K562 (cell line): Measurements from ENCODE around the gene CT55. TPM values are rescaled to one million over a fixed set of nuclear protein-coding genes. Genes with fewer than 3 reads are reported as not detected.

Experiments used
- ATAC-seq: fragments of 200-7000 bp; cut with Tn5 transposase; 3 replicates; pipeline ENCODE4 v1.9.1; 2020; ENCODE audit warnings: moderate library complexity
- BruUV-seq: library from RNA; stranded (reverse); fragments of 400-500 nt; replicated peaks from 2 replicates; lab custom pipeline; 2021; lab: Mats Ljungman, UMichigan
- CTCF ChIA-PET: fragments of 300-600 bp; formaldehyde crosslinking; extraction: SDS; loops from one replicate; lab custom pipeline; 2021; ENCODE audit warnings: low intra/inter-chr PET ratio; lab: Yijun Ruan, JAX
- POLR2A ChIA-PET: fragments of 300-600, 350-650 bp; sonication (Branson Sonifier 250); formaldehyde crosslinking; extraction: SDS; loops from one replicate; lab custom pipeline; 2021; ENCODE audit warnings: antibody characterized with exemption, inconsistent platforms; lab: Yijun Ruan, JAX
- DNase-seq, 4 experiments: peaks; one replicate each; pipeline versions ENCODE4 v3.0.0 to v3.0.0-alpha.2; 2011 to 2018; ENCODE audit warnings: low spot score in 3 of 4, mixed read lengths in 3 of 4; ENCODE audit errors: extremely low read depth in 1 of 4
- FAIRE-seq: peaks from 2 replicates; lab custom pipeline; 2011; peaks lifted over from hg19 to GRCh38; lab: Jason Lieb, UNC
- H2AFZ ChIP-seq: 2 replicates; pipeline ENCODE4 v1.6.0; 2011; ENCODE audit warnings: low read depth, low read length, control low read depth, inconsistent platforms
- H3K27ac ChIP-seq: fragments of 200-600 bp; 3 replicates; pipeline ENCODE4 v1.8.0; 2011; ENCODE audit warnings: low read depth, mild to moderate bottlenecking, control low read depth, inconsistent platforms, low read length, moderate library complexity, mixed read lengths; ENCODE audit errors: extremely low read depth
- H3K27me3 ChIP-seq, 2 experiments: fragments of 300-600 bp in 1 of 2; 2 replicates in 1 of 2; 3 replicates in 1 of 2; pipeline versions ENCODE4 v1.6.0 to v1.8.0; 2011; ENCODE audit warnings: inconsistent platforms in 2 of 2, low read length in 2 of 2, mild to moderate bottlenecking in 1 of 2, mixed read lengths in 1 of 2, moderate library complexity in 1 of 2; ENCODE audit not compliant: control insufficient read depth in 2 of 2, insufficient read depth in 2 of 2
- H3K36me3 ChIP-seq: fragments of 300-600 bp; 3 replicates; pipeline ENCODE4 v1.8.0; 2011; ENCODE audit warnings: mild to moderate bottlenecking, low read length, inconsistent platforms; ENCODE audit not compliant: control insufficient read depth, insufficient read depth
- H3K4me1 ChIP-seq, 2 experiments: fragments of 200-600 bp in 1 of 2; replicated peaks in 1 of 2; 2 replicates in 1 of 2; 3 replicates in 1 of 2; pipeline versions ENCODE4 v1.5.1 to v1.8.0; 2011; ENCODE audit warnings: inconsistent platforms in 2 of 2, low read length in 2 of 2, mild to moderate bottlenecking in 1 of 2, mixed read lengths in 1 of 2, moderate library complexity in 1 of 2; ENCODE audit not compliant: control insufficient read depth in 2 of 2, insufficient read depth in 2 of 2
- H3K4me2 ChIP-seq: 2 replicates; pipeline ENCODE4 v1.6.1; 2011; ENCODE audit warnings: low read length, control low read depth, inconsistent platforms, mixed read lengths; ENCODE audit not compliant: insufficient read depth
- H3K4me3 ChIP-seq: fragments of 200-600 bp; sonication (generic), shearing (Covaris generic); 2 replicates; pipeline ENCODE4 v1.5.1; 2016; ENCODE audit warnings: control low read depth, inconsistent platforms
- H3K79me2 ChIP-seq: fragments of 200-600 bp; 3 replicates; pipeline ENCODE4 v1.8.0; 2011; ENCODE audit warnings: low read length, inconsistent platforms; ENCODE audit not compliant: control insufficient read depth, insufficient read depth
- H3K9ac ChIP-seq, 2 experiments: 2 replicates each; pipeline versions ENCODE4 v1.6.0 to v1.6.1; 2011; ENCODE audit warnings: low read depth in 2 of 2, low read length in 2 of 2, control low read depth in 1 of 2, inconsistent platforms in 1 of 2, mild to moderate bottlenecking in 1 of 2, mixed read lengths in 1 of 2; ENCODE audit not compliant: insufficient read depth in 1 of 2
- H3K9me1 ChIP-seq: one replicate; pipeline ENCODE4 v1.6.0; 2011; ENCODE audit warnings: inconsistent platforms, mild to moderate bottlenecking, low read length, moderate library complexity; ENCODE audit not compliant: control insufficient read depth, insufficient read depth
- H3K9me3 ChIP-seq: replicated peaks from 2 replicates; pipeline ENCODE4 v1.5.1; 2011; ENCODE audit warnings: low read depth, low read length, inconsistent platforms; ENCODE audit not compliant: control insufficient read depth, insufficient read depth
- H4K20me1 ChIP-seq: replicated peaks from 2 replicates; pipeline ENCODE4 v1.6.1; 2011; ENCODE audit warnings: low read length, inconsistent platforms, mixed read lengths; ENCODE audit not compliant: control insufficient read depth, insufficient read depth
- MAFK ChIP-seq: IDR thresholded peaks from 2 replicates; pipeline ENCODE4 v1.6.1; 2011; ENCODE audit warnings: low read length, improper control_type of control experiment
- ZFP30 ChIP-seq: fragments of 250-450 bp; sonication (Bioruptor Pico); IDR thresholded peaks from 2 replicates; pipeline ENCODE4 v1.8.0; 2022; ENCODE audit warnings: moderate library complexity, mild to moderate bottlenecking, inconsistent platforms, borderline replicate concordance
- WGBS: fragments of 100-300 bp; shearing (Covaris generic); methylation state at CpG from one replicate; pipeline ENCODE4 v1.1.6; 2016; ENCODE audit warnings: low coverage, mixed read lengths; ENCODE audit not compliant: insufficient coverage; ENCODE audit errors: missing lambda C conversion rate; 5-methylcytosine and 5-hydroxymethylcytosine counted together
- in situ Hi-C: fragments of 300-500 bp; cut with MboI; formaldehyde crosslinking; loops from 4 replicates; pipeline ENCODE4 v1.15.0; 2018; ENCODE audit warnings: inconsistent platforms, mixed read lengths
- intact Hi-C: fragments of 100-400 bp; cut with micrococcal nuclease; formaldehyde crosslinking; loops from 2 replicates; pipeline ENCODE4 v1.14.2; 2022
- polyA plus RNA-seq, 8 experiments: library from polyadenylated mRNA; depleted of rRNA in 4 of 8; stranded (reverse) in 5 of 8; unstranded in 3 of 8; fragments of >200 nt; fragmentation: Nextera tagmentation in 2 of 8; fragmentation: Illumina TruSeq in 1 of 8; extraction: Ambion mirVana in 2 of 8; extraction: Trizol in 1 of 8; gene quantifications; 2 replicates each; pipeline versions ENCODE4 v1.2.1 to v1.2.3, GENCODE V29; 2011 to 2014; ENCODE audit warnings: inconsistent platforms in 1 of 8, missing spikeins in 1 of 8
- total RNA-seq, 7 experiments: library from RNA; depleted of rRNA in 6 of 7; stranded (reverse); fragments of >200 nt in 6 of 7; fragmentation: Illumina TruSeq in 2 of 7; extraction: Trizol in 2 of 7; gene quantifications; 2 replicates each; pipeline versions ENCODE4 v1.2.1 to v1.2.3, GENCODE V29; 2011 to 2021; ENCODE audit warnings: low replicate concordance in 1 of 7
- TF ChIP-seq, protein P1 (sequence below): IDR thresholded peaks from 2 replicates; pipeline ENCODE4 v1.6.1; 2014; ENCODE audit warnings: antibody characterized with exemption

Gene CT55
- total and polyA plus RNA-seq, 9 of the 15 experiments (the other 6 are each of a cell fraction or from before 2014, with no cell fraction given), result 48.5 to 98.9 (median 73.2) TPM

DNA sequence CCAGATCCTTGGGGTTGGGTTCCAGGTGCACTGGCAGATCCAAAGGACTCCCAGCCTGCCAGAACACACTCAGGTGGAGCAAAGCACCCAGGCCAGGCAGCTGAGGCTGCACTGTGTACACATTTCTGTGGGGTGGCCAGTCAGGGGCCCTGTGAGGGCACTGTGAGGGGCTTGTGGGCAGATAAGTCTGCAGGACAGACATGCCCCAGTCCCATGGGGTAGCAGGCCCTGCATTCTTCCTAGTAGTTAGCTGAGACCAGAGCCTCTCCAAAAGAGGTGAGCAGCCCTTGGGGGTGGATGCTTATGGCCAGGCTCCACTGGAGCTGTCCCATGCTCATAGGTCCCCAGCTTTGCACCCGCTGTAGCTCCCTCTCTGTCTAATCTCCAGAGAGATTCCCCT, 58.5 kb downstream of the CT55 start:
- Histone ChIP-seq H3K9me3 (no peaks in the 10 kb centered on the region), H3K4me2 (no peak overlapping the region), H3K4me3 (no peak overlapping the region), H3K4me1 (no peaks in the 10 kb centered on the region), H2AFZ (no peak overlapping the region), H3K79me2 (no peaks in the 10 kb centered on the region), H3K9me1 (no peaks in the 10 kb centered on the region), H3K9ac (no peak overlapping the region), H4K20me1 (no peaks in the 10 kb centered on the region), H3K27ac (no peak overlapping the region), H3K36me3 (no peaks in the 10 kb centered on the region), H3K27me3 (no peaks in the 10 kb centered on the region)
- FAIRE-seq, result no peak
- TF ChIP-seq ZFP30 (CRISPR knock-in tag) (no peak), MAFK (no peak)
- TF ChIP-seq, protein P1, sequence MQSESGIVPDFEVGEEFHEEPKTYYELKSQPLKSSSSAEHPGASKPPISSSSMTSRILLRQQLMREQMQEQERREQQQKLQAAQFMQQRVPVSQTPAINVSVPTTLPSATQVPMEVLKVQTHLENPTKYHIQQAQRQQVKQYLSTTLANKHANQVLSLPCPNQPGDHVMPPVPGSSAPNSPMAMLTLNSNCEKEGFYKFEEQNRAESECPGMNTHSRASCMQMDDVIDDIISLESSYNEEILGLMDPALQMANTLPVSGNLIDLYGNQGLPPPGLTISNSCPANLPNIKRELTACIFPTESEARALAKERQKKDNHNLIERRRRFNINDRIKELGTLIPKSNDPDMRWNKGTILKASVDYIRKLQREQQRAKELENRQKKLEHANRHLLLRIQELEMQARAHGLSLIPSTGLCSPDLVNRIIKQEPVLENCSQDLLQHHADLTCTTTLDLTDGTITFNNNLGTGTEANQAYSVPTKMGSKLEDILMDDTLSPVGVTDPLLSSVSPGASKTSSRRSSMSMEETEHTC, result no peak
- 0% methylated on average over 1 of the region's 1 CpG for WGBS
- no peak for ATAC-seq
- ChIA-PET CTCF (no interaction called here), POLR2A (interaction anchor here (0.7 to 0.9 kb wide), 2 partner anchors 31 to 113 kb away, joined by 3 to 4 read pairs; no protein-coding TSS in a partner anchor)
- BruUV-seq, result no TSS peak
- intact Hi-C loops (no loop called here), in situ Hi-C loops (loop anchor here (25.0 kb wide), 1 partner anchor 100 kb away; no protein-coding TSS in a partner anchor)
- no peak for DNase-seq
